ENCODE results near the gene TGFB1I1.
A peak's percentile ranks its signal among the peaks of the same experiment; 100 is the strongest.

TGFB1I1 gene

DNA sequence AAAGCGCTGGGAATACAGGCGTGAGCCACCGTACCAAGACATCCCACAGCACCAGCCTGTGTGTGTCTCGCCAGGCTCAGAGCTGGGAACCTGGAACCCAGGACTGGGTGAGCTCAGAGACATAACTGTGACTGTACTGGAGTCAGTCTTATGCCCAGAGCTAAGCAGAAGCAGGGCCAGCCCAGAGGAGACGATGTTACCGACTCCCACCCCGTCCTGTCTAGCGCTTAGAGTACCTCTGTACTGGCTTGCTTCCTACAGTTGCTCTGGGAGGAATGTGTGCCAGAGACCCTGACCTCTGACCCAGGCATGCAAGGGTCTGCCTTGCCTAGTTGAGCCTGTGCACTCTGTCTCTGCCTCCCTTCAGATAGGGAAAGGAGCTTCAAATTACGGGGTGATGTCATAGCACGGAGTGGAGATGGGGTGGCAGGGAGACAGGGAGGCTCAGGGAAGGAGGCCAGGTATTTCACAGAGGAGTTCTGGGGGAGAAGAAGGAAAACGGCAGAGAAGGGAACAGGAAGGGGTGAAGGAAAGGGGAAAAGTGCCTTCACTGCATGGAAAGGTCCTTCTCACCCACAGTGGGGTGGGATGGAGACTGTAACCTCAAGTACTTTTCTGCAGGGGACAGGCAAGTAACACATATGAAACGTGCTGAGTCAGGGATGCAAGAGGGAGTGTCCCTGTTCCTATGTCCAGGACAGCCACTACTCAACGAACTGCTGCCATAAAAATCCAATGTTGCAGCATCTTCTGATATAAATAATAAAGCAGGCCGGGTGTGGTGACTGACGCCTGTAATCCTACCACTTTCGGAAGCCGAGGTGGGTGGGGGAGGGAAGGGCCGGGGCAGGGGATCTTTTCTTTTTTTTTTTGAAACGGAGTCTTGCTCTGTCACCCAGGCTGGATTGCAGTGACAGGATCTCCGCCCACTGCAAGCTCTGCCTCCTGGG lies 18.4 kb upstream of the TGFB1I1 start:
- no peak for DNase-seq

DNA sequence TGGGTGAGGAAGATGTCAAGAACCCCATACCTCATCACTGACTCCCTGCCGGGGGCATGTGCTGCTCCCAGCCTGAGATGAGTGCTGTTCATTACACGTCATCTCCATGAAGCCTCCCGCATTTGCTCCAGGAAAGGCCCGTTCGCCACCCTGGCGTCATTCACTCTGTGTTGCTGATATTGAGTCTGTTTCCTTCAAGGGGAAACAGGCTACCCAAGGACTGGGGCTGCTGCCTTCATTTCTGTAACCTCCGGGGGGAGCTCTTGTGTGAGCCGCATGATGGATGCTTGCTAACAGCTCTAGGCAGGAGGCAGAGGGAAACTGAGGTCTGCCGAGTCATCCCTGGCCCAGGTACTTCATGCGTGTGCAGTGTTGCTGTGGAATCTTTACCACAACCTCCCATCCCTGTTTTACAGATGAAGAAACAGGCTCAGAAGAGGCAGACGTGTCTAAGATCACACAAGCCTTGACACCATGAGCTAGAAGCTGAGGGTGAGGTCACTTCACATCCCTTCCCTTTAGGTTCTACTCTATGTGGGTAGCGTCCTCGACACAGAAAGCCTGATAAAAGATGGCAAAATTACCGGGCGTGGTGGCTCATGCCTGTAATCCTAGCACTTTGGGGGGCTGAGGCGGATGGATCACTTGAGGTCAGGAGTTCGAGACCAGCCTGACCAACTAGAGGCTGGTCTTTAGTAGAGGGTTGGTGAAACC lies 16.2 kb upstream of the TGFB1I1 start:
- DNase-seq: peak; percentile 20 to 22

DNA sequence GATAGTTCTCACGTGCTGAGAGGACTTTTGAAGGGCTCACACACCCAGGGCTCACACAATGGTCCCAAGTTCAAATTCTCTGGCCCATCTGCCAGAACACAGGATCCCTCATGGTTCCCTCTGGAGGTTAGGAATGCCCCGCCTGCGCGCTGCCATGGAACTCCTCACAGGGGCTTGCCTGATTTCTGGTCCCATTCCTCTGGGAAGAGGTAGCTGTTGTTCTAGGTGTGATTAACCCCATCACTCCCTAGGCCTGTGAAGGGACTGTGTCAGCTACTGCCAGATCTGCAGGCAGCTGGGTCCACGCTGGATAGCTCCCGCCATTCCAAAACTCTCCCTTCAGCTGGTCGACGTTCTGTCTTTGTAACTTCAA lies 15.0 kb upstream of the TGFB1I1 start:
- DNase-seq: no peak

DNA sequence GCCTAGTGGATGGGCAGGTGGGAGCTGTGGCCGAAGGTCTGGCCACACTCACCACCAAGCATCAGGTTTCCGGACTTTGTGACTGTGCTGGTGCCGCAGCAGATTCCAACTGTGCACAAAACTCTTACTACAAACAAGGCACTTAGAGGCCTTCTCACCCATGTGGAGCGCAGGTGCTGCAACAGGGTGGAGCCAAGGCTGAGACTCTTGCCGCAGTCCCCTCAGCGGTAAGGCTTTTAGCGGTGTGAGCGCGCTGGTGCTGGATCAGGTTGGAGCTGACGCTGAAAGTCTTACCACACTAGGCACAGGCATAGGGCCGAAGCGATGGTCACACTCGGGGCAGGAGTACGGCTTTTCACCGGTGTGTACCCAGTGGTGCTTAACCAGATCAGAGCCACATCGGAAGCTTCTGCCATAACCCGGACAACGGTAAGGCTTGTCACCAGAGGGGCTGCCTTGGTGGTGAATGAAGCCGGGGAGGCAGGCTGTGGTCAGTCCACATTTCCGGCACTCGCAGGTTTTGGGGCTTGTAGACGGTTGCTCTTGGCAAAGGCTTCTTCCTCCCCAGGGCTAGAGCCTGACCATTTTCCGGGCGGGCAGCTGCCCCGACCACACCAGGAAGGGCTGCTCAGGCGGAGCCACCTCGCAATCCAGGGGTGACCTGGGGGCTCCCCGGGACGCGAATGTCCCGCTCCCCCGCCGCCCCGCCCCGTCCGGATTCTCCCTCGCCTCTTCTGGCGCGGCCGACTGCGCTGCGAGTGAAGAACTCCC lies 13.7 kb upstream of the TGFB1I1 start:
- peak; percentile 92 for DNase-seq

DNA sequence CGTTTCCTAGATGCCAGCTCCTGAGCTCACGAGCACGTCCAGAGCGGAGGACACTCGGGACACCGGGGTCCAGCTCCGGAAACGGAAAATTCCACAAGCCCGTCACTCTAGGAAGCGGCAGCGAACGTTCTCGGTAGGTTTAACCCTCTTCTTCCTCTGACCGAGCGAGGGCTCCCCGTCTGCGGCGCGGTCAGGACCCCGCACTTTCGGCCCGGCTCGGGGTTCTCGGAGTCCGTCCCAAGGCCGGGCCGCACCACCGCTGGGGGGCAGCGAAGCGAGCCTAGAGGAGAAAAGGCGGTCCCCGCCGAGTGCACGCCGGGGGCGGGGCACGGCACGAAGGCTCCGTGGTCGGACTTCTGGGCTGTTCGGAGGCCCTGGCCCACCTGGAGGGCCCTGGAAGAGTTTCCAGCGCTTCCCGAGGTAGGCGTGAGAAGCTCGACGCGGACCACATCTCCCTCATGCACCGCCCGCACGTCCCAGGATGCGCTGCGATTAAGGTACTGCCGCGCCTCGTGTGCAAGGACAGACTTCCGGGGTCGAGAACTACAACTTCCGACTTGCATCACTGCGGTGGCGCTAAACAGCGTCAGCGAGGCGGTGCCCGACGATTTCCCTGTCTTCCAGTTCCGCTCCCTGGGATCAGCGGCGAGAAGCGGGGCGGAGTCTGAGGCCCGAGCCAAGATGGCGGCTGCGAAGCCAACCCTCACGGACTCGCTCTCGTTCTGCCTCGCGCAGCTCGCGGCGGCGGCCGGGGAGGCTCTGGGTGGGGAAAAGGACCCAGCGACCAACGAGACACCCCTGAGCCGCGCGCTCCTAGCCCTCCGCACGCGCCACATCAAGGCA lies 12.9 kb upstream of the TGFB1I1 start, which contains the start of gene ARMC5:
Gene ARMC5 (plus strand): TSS at position 658 of the 843 bp plus-strand sequence. CDS start 24 bp downstream, at position 682.
- peak; percentile 94 to 95 for DNase-seq

DNA sequence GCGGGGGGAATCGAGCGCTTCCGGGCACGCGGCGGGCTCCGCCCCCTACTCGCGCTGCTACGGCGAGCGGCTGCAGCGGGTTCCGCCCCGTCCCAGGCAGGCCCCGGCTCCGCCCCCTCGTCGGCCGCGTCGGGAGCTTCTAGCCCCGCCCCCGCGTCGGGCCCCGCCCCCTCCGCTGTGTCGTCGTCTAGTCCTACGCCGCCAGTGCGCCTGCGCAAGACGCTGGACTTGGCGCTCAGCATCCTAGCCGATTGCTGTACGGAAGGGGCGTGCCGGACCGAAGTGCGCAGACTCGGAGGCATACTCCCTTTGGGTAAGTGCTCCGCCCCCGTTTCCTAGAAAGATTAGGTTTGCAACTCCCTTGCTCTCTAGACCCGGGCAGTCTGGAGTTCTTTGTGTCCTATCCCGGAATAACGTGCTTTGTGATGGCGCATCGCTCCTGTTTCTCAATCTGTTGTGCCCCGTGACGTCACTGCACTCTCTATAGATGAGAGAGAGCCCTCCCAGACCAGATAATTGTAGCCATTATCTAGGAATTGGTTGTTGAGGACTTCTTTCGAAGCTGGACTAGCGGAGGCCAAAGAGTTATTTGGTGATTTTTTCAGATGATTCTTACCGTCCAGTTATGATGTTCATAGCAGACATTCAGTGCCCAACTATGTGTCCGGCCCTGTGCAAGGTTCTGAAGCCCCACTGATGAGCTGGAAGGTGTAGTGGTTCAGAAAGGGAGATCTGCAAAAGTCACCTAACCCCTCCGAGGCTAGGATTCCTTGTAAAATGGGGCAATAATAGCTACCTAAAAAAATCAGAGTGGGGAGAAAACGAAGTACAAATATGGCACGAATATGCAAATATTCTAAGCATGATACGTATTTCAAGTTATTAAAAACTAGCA lies 12.0 kb upstream of the TGFB1I1 start:
- DNase-seq: peak; percentile 98 to 99

DNA sequence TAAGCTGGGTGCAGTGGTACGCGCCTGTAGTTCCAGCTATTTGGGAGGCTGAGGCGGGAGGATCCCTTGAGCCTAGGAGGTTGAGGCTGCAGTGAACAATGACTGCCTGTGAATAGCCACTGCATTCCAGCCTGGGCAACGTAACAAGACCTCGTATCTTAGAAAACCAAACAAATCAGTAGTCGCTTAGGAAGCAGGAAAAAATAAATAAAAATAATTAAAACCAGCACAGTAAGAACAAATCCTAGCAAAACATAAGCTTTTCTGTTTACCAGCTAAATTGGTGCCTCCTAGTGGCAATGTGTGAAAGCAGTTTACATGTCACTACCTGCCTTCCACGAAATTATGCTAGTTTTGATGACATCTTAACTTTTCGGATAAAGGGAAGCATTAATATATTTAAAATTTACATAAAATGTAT lies 11.4 kb upstream of the TGFB1I1 start:
- peak; percentile 55 to 60 for DNase-seq

DNA sequence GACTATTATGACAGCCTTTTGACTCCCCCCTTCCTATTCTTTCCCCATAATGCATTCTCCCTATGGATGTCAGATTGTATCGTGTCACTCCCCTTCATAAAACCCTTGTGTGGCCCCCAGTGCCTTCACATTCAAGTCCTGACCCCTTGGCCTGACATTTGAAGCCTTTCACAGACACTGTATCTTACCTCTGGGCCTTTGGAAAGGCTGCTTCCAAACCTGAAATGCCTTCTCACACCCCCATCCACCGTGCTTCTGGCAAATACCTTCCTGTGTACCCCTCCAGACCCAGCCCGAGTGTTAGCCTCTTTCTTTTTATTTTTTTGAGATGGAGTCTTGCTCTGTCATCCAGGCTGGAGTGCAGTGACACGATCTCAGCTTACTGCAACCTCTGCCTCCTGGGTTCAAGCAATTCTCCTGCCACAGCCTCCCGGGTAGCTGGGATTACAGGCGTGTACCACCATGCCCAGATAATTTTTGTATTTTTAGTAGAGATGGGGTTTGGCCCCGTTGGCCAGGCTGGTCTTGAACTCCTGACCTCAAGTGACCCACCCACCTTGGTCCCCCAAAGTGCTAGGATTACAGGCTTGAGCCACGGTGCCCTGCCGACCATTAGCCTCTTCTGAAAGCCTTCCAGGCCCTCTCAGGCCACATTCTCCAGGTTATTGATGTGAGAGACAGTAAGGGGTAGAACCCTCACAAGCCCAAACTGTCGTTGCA lies 10.6 kb upstream of the TGFB1I1 start:
- DNase-seq: no peak

DNA sequence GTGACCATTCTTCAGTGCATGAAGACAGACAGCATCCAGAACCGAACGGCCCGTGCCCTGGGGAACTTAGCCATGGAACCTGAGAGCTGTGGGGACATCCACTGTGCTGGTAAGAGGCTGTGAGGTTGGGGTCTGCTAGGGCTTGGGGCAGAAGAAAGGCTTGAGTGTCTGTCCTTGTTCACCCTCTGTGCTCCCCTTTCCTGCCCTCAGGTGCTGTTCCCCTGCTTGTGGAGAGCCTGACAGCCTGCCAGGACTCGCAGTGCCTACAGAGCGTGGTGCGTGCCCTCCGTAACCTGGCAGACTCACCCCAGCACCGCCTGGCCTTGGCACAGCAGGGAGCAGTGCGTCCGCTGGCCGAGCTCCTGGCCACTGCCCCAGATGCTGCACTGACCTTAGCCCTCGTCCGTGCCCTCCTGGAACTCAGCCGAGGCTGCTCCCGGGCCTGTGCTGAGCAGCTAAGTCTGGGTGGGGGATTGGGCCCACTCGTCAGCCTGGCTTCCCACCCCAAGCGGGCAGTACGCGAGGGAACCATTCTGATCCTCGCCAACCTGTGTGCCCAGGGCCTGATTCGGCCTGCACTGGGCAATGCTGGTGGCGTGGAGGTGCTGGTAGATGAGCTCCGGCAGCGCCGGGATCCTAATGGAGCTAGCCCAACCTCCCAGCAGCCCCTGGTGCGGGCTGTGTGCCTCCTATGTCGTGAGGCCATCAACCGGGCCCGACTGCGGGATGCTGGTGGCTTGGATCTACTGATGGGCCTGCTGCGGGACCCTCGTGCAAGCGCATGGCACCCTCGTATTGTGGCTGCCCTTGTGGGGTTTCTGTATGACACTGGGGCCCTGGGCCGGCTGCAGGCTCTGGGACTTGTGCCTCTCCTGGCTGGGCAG lies 9.8 kb upstream of the TGFB1I1 start:
- no peak for DNase-seq

DNA sequence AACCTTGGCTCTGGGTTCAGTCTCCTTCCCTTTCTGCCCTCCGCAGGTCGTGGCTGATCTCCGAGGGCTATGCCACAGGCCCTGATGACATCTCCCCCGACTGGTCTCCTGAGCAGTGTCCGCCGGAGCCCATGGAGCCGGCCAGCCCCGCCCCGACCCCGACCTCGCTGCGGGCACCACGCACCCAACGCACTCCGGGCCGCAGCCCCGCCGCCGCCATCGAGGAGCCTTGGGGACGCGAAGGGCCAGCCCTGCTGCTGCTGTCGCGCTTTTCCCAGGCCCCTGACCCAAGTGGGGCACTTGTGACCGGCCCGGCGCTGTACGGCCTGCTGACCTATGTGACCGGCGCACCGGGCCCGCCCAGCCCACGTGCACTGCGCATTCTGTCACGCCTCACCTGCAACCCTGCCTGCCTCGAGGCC lies 7.6 kb upstream of the TGFB1I1 start:
- no peak for DNase-seq

DNA sequence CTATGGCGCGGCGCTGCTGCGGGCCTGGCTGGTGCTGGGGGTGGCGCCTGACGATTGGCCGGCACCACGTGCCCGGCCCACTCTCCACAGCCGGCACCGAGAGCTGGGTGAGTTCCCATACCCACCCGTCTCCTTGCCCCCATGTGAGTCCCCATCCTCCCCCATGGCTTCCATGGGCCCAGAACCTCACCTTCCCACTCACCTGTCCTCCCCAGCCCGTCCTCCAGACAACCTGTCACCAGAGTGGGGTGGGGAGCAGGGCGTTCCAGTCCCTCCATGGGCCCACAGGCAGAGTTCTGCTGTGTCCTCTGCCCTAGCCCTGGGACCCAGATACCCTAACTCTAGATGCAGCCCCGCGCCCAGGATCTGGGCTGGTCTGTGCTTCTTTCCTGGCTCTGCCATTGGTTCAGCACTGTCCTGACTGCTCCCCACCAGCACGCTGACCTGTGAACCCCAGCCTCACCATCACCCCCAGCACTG lies 7.1 kb upstream of the TGFB1I1 start:
- no peak for DNase-seq

DNA sequence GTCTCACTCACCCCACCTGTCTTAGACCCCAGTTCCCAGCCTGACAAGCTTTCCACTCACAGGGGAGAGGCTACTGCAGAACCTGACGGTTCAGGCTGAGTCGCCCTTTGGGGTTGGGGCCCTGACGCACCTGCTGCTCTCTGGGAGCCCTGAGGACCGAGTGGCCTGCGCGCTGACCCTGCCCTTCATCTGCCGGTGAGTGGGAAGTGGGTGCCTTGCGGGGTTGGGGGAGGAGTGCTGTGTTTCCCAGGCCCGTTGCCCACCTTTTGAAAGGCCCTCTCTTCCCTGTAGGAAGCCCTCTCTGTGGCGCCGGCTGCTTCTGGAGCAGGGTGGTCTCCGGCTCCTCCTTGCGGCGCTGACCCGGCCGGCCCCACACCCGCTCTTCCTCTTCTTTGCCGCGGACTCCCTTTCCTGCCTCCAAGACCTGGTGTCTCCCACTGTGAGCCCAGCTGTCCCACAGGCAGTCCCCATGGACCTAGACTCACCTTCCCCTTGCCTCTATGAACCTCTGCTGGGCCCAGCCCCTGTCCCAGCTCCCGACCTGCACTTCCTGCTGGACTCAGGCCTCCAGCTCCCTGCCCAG lies 6.1 kb upstream of the TGFB1I1 start:
- no peak for DNase-seq

DNA sequence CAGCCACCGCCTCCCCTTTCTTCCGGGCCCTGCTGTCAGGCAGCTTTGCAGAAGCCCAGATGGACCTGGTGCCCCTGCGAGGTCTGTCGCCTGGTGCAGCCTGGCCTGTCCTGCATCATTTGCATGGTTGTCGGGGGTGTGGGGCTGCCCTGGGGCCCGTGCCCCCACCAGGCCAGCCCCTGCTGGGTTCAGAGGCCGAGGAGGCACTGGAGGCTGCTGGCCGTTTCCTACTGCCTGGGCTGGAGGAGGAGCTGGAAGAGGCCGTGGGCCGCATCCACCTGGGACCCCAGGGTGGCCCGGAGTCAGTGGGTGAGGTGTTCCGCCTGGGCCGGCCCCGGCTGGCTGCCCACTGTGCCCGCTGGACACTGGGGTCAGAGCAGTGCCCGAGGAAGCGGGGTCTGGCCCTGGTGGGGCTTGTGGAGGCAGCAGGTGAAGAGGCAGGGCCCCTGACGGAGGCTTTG lies 5.5 kb upstream of the TGFB1I1 start:
- DNase-seq: no peak

DNA sequence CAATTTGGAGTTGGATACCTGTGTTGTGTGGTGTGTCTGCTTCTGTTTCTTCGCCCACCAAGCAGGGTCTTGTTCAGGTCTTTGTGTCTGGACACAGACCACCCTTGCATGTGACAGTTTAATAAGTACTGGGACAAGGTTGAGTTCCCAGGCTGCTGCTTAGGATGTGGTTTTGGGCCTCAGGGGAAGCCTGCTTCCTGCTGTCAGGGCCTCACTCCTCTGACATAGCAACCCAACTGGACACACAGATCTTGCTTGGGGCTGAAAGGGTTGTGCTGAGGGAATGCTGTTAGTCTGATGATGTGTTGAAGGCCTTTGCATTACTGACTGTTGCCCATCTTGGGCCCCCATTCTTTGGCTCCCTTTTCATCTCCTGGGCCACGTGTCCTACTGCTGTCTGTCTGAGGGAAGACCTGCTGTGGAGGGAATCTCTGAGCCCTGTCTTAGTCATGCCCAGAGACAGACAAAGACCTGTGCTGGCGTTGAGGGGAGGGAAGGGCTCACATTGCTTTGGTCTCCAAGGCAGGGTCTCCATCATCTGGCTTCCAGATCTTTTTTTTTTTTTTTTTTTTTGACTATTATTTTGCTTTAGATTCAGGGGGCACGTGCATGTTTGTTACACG lies 4.7 kb upstream of the TGFB1I1 start:
- DNase-seq: peak; percentile 48 to 55

DNA sequence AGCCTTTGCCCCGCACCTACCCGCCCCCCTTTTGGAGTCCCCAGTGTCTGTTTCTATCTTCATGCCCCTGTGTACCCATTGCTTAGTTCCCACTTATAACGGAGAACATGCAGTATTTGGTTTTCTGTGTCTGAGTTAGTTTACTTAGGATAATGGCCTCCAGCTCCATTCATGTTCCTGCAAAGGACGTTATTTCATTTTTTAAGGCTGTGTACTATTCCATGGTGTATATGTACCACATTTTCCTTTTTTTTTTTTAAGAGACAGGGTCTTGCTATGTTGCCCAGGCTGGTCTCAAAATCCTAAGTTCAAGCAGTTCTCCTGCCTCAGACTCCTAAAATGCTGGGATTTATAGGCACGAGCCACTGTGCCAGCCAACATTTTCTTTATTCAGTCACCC lies 4.1 kb upstream of the TGFB1I1 start:
- DNase-seq: no peak

DNA sequence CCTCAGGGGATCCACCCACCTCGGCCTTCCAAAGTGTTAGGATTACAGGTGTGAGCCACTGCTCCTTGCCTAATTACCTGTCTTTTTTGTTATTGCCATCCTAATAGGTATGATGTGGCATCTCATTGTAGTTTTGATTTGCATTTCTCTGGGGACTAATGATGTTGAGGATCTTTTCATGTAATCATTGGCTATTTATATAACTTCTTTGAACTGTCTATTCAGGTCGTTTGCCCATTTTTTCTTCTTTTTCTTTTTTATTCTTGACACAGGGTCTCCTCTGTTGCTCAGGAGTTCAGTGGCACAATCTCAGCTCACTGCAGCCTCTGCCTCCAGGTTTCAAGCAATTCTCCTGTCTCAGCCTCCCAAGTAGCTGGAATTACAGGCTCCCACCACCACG lies 1.3 kb upstream of the TGFB1I1 start:
- no peak for DNase-seq

DNA sequence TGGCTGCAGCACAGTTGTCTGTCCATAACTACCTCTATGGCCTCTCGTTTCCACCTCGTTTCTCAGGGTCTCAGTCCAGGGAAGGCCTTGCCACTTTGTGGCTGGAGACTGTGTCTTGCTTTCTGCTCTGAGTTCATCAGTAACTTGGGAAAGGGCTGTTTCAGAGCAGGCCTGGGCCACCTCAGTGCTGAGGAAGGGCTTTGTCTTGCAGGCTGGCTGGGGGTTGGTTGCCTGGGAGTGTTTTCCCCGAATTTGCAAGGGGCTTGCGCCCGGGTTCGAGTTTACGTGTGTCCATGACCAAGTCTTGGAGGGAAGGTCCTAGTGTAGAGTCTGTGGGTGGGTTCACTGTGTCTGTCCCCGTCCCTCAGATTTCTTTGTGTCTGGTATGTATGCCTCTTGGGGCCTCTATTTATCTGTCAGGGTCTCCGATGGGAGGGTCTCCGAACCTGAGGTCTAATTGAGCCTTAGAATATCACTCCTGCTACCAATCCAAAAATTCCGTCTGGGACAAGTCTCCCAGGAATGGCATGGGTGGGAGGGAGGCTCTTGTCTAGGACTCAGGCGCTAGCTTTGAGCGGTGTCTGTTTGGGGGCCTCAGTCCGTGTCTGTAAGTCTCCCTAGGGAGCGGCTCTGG lies 594 bp upstream of the TGFB1I1 start:
- DNase-seq: no peak

DNA sequence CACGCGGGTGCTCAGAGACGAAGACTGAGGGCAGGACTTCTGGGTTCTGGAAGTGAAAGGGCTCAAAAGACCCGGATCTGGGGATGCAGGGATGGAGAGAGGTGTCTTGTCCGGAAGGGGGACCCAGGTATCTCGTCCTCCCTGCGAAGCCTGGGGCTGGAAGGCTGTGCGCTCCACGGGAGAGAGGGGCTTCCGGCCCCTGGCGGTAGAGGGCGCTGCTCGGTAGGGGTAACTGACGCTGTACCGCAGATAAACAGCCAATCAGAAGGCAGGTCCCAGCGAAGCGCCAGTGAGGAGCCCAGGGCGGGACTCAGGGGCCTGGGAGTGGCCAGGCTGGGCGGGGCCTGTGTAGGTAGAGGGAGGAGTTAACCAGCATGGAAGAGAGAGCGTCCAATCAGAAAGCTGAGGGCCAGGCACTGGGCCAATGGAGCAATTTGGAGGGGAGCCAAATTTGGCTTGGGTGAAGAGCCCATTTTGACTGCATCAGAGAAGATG lies 804 bp downstream of the TGFB1I1 start:
- DNase-seq: no peak
